HepG2 (cell line): Measurements from ENCODE around the gene ACAP3. TPM values are rescaled to one million over a fixed set of nuclear protein-coding genes. Genes with fewer than 3 reads are reported as not detected.

Experiments
- AGO2 ChIP-seq: fragments of 200-400 bp; formaldehyde crosslinking; optimal IDR thresholded peaks from 2 replicates; pipeline ENCODE3; 2017; ENCODE audit warnings: mild to moderate bottlenecking, low read depth, low read length, moderate library complexity
- ARNTL ChIP-seq: sonication (generic); formaldehyde crosslinking; IDR thresholded peaks from 2 replicates; pipeline ENCODE4 v1.4.0; 2020; ENCODE audit warnings: mild to moderate bottlenecking, missing genetic modification reagents
- ATF7-NPFF ChIP-seq: sonication (generic); formaldehyde crosslinking; IDR thresholded peaks from 2 replicates; pipeline ENCODE4 v1.8.1; 2023; ENCODE audit warnings: mild to moderate bottlenecking, low read depth, missing genetic modification reagents, moderate library complexity
- CCAR2 ChIP-seq: fragments of 200-400 bp; formaldehyde crosslinking; optimal IDR thresholded peaks from 2 replicates; pipeline ENCODE3; 2018; ENCODE audit warnings: low read depth, mild to moderate bottlenecking, low read length, moderate library complexity
- CEBPB ChIP-seq: IDR thresholded peaks from 2 replicates; pipeline ENCODE4 v1.6.1; 2011; ENCODE audit warnings: low read depth, low read length, improper control_type of control experiment, borderline replicate concordance
- CREM ChIP-seq, 2 experiments: sonication (generic) in 1 of 2; formaldehyde crosslinking in 1 of 2; IDR thresholded peaks; 2 replicates each; pipeline versions ENCODE4 v1.4.0 to v1.6.1; 2016 to 2020; ENCODE audit warnings: antibody characterized with exemption in 1 of 2, mild to moderate bottlenecking in 1 of 2, missing genetic modification reagents in 1 of 2
- FOSL2 ChIP-seq: sonication (generic); formaldehyde crosslinking; IDR thresholded peaks from 2 replicates; pipeline ENCODE4 v1.4.0; 2020; ENCODE audit warnings: missing genetic modification reagents
- GABPB1 ChIP-seq: IDR thresholded peaks from 2 replicates; pipeline ENCODE4 v1.6.1; 2016; ENCODE audit warnings: mild to moderate bottlenecking, missing genetic modification reagents, moderate library complexity, missing compliant biosample characterization
- HOXD1 ChIP-seq: sonication (generic); formaldehyde crosslinking; IDR thresholded peaks from 2 replicates; pipeline ENCODE4 v1.5.0; 2020; ENCODE audit warnings: missing genetic modification reagents
- MED8 ChIP-seq: sonication (generic); formaldehyde crosslinking; IDR thresholded peaks from 2 replicates; pipeline ENCODE4 v1.8.1; 2023; ENCODE audit warnings: mild to moderate bottlenecking, missing genetic modification reagents; ENCODE audit not compliant: insufficient replicate concordance
- PCBP1 ChIP-seq: fragments of 200-400 bp; formaldehyde crosslinking; IDR thresholded peaks from 2 replicates; pipeline ENCODE4 v1.6.1; 2017; ENCODE audit warnings: mild to moderate bottlenecking, low read depth, low read length, borderline replicate concordance
- RFX1 ChIP-seq: fragments of 450-650 bp; IDR thresholded peaks from 2 replicates; pipeline ENCODE4 v1.6.1; 2017
- SKI ChIP-seq: fragments of 450-650 bp; IDR thresholded peaks from one replicate; pipeline ENCODE4 v1.6.1; 2018; ENCODE audit warnings: mild to moderate bottlenecking; ENCODE audit not compliant: partially characterized antibody
- SNRNP70 ChIP-seq: fragments of 200-400 bp; formaldehyde crosslinking; IDR thresholded peaks from 2 replicates; pipeline ENCODE4 v1.6.1; 2017; ENCODE audit warnings: mild to moderate bottlenecking, low read depth, low read length, moderate library complexity
- SOX6 ChIP-seq, 2 experiments: fragments of 450-650 bp in 1 of 2; sonication (generic) in 1 of 2; formaldehyde crosslinking in 1 of 2; IDR thresholded peaks; 2 replicates each; pipeline versions ENCODE4 v1.4.0 to v1.6.1; 2017 to 2020; ENCODE audit warnings: antibody characterized with exemption in 1 of 2, mild to moderate bottlenecking in 1 of 2, missing genetic modification reagents in 1 of 2
- TARDBP ChIP-seq: sonication (generic); formaldehyde crosslinking; IDR thresholded peaks from 2 replicates; pipeline ENCODE4 v1.8.0; 2022; ENCODE audit warnings: mild to moderate bottlenecking, missing genetic modification reagents
- TP53 ChIP-seq: sonication (generic); formaldehyde crosslinking; conservative IDR thresholded peaks from 2 replicates; pipeline ENCODE4 v1.4.0; 2020; ENCODE audit warnings: missing genetic modification reagents
- YEATS2 ChIP-seq: sonication (generic); formaldehyde crosslinking; IDR thresholded peaks from 2 replicates; pipeline ENCODE4 v1.4.0; 2020; ENCODE audit warnings: missing genetic modification reagents, borderline replicate concordance
- ZNF414 ChIP-seq: sonication (generic); formaldehyde crosslinking; IDR thresholded peaks from 2 replicates; pipeline ENCODE4 v1.5.0; 2020; ENCODE audit warnings: missing genetic modification reagents
- ZNF710 ChIP-seq: sonication (generic); formaldehyde crosslinking; IDR thresholded peaks from 2 replicates; pipeline ENCODE4 v1.5.0; 2020; ENCODE audit warnings: mild to moderate bottlenecking, missing genetic modification reagents, borderline replicate concordance
- polyA plus RNA-seq, 8 experiments: library from polyadenylated mRNA; depleted of rRNA in 3 of 8; stranded (reverse) in 7 of 8; unstranded in 1 of 8; fragments of >200 nt; fragmentation: Illumina TruSeq in 4 of 8; extraction: Trizol in 4 of 8; gene quantifications; 2 replicates each; pipeline versions ENCODE4 v1.2.1 to v1.2.3, GENCODE V29; 2011 to 2016; ENCODE audit warnings: low read depth in 4 of 8, missing spikeins in 1 of 8, mixed read lengths in 1 of 8; ENCODE audit not compliant: insufficient read depth in 1 of 8
- total RNA-seq, 5 experiments: library from RNA; depleted of rRNA; stranded (reverse); fragments of >200 nt; fragmentation: Illumina TruSeq; extraction: Trizol; gene quantifications; 2 replicates each; pipeline ENCODE4 v1.2.3, GENCODE V29; 2016; ENCODE audit warnings: low read depth in 1 of 5
- TF ChIP-seq, protein P1 (sequence below): sonication (generic); formaldehyde crosslinking; IDR thresholded peaks from 2 replicates; pipeline ENCODE4 v1.5.0; 2020; ENCODE audit warnings: mild to moderate bottlenecking, low read depth, missing genetic modification reagents, borderline replicate concordance
- TF ChIP-seq, protein P2 (sequence below): IDR thresholded peaks from 2 replicates; pipeline ENCODE4 v1.6.1; 2016; ENCODE audit warnings: low read depth, control low read depth

The ACAP3 gene
- total and polyA plus RNA-seq, 2 of the 13 experiments (the other 11 are each of a cell fraction or from before 2014, with no cell fraction given) = 29.4 to 50.8 TPM

- TF ChIP-seq ATF7-NPFF (CRISPR knock-in tag) (0 out of 2 replicates have a peak, but pooled peaks have one; percentile 47), CREM (IDR thresholded peaks at IDR 0.05) (no peak), CREM (CRISPR knock-in tag; IDR thresholded peaks at IDR 0.05) (no peak), GABPB1 (CRISPR knock-in tag) (peak; percentile 86), ARNTL (CRISPR knock-in tag) (peak; percentile 45; the same call in 1 of the 2 replicates), TARDBP (CRISPR knock-in tag) (peak; percentile 23; the same call in 1 of the 2 replicates), FOSL2 (CRISPR knock-in tag) (no peak), CEBPB (peak; percentile 97), RFX1 (no peak), CCAR2 (peak; percentile 82), YEATS2 (CRISPR knock-in tag) (0 out of 2 replicates have a peak, but pooled peaks have one; percentile 41), PCBP1 (no peak), ZNF710 (no peak), AGO2 (peak; percentile 11), HOXD1 (CRISPR knock-in tag) (peak; percentile 76; the same call in 1 of the 2 replicates), ZNF414 (CRISPR knock-in tag) (0 out of 2 replicates have a peak, but pooled peaks have one; percentile 58), MED8 (CRISPR knock-in tag) (peak; percentile 6), SNRNP70 (no peak), TP53 (CRISPR knock-in tag) (no peak), SOX6 (IDR thresholded peaks at IDR 0.05) (no peak), SOX6 (CRISPR knock-in tag; IDR thresholded peaks at IDR 0.05) (peak; percentile 38; the same call in 1 of the 2 replicates), SKI (peak; percentile 87)
- TF ChIP-seq, protein P1, sequence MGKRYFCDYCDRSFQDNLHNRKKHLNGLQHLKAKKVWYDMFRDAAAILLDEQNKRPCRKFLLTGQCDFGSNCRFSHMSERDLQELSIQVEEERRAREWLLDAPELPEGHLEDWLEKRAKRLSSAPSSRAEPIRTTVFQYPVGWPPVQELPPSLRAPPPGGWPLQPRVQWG (CRISPR knock-in tag) = no peak
- TF ChIP-seq, protein P2, sequence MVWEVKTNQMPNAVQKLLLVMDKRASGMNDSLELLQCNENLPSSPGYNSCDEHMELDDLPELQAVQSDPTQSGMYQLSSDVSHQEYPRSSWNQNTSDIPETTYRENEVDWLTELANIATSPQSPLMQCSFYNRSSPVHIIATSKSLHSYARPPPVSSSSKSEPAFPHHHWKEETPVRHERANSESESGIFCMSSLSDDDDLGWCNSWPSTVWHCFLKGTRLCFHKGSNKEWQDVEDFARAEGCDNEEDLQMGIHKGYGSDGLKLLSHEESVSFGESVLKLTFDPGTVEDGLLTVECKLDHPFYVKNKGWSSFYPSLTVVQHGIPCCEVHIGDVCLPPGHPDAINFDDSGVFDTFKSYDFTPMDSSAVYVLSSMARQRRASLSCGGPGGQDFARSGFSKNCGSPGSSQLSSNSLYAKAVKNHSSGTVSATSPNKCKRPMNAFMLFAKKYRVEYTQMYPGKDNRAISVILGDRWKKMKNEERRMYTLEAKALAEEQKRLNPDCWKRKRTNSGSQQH (CRISPR knock-in tag) = peak; percentile 57
These were observed at the start of gene ACAP3, which contains the start of gene PUSL1 (continued) for GRCh38 chr1:1307923-1308755.
